DMS 273 (cell line): ENCODE data around the gene PPT1.
A peak's percentile ranks its signal among the peaks of the same experiment; 100 is the strongest.
"Not testable (repeated sequence)": the region's sequence is repeated elsewhere in the genome, so short reads cannot be mapped to it uniquely, and the experiment has no call there.

ENCODE experiments used
- DNase-seq: peaks from one replicate; lab custom pipeline; 2025; ENCODE audit not compliant: unreplicated experiment; lab: John Stamatoyannopoulos, UW

The PPT1 gene

GRCh38 chr1:40057310-40058030 is 39.6 kb downstream of the PPT1 start:
- no peak for DNase-seq

DNA sequence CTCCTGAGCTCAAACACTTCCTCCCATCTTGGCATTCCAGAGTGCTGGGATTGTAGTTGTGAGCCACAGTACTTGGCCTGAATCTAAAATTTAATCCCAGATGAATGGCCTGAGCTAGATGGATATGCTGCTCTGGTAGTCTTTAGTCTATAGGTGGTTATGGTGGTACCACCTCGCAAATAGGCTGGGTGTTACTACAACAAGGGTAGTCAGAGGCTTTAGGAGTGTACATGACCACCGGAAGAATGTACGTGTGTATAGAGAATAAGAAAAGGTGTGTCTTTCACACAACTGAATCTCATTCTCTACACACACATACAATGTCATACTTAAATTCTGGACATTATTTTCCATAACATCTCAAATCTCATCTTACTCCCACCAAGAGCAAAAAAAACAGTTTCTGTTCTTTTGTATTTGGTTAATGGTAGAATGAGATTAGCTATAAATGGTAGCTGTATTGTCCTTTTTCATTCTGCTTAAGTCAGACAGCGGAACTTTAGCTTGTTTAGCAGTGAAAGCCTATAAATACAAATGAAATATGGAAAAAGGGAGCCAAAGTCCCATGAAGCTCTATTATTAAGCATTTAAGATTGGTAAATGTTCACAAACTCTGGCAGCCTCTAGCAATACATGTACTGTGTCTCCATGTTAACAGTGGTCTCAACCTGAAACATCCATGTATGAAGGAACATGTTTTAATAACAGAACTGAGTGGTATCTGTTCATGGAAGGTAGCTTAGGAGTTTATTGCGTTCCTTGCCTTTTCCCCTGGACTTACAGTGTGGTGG is 40.3 kb downstream of the PPT1 start:
- no peak for DNase-seq

GRCh38 chr1:40053138-40053887 is 43.7 kb downstream of the PPT1 start:
- peak; percentile 89 for DNase-seq

- no peak for DNase-seq
Observed at GRCh38 chr1:40050863-40051262, 46.2 kb downstream of the PPT1 start.

GRCh38 chr1:40049725-40050124 is 47.3 kb downstream of the PPT1 start:
- no peak for DNase-seq

DNA sequence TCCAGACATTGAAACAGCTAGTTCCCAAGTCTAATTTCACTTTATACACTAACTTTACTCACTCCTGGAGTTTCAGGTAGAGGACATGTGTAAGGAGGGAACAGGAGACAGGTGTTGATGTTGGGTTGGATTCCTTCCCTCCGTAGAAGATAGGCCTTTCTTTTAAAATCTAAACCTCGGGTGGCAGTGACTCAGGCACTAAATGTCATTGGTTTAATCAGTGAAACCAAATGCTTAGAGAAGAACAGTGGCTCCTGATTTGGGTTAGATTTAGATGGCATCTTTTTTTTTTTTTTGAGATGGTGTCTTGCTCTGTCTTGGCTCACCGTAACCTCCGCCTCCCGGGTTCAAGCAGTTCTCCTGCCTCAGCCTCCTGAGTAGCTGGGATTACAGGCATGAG is 49.3 kb downstream of the PPT1 start:
- DNase-seq, result no peak

DNA sequence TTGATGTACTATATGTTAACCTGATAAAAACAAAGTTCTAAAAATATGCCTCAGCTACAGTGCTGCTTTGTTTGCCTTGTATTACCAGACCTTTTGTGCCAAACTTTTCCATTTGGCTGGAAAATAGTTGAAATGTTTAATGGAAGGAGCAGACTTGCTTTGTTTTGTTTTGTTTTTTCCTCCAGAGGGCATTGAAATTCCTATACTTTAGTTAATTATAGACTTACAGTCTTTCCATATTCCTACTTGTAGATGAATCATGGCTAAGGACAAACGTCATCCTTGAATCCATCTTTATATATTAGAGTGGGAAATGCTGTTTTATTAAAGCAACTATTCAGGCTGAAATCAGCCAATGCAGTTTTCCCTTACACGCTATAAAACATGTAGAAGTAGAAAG is 49.8 kb downstream of the PPT1 start:
- DNase-seq, result no peak

DNA sequence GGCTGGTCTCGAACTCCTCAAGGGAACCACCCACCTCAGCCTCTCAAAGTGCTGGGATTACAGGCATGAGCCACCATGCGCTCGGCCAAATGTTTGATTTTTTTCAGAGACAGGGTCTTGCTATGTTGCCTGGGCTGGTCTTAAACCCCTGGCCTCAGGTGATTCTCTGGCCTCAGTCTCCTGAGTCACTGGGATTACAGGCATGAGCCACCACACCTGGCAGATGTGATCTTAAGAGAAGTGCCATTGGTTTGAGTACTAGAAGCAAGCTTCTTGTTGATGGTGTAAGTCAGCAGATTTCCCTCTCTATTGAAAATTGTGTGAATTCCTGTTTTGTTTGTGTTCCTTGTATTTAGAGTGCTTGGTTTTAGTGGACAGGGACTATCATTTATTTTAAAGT is 51.3 kb downstream of the PPT1 start:
- no peak for DNase-seq

DNA sequence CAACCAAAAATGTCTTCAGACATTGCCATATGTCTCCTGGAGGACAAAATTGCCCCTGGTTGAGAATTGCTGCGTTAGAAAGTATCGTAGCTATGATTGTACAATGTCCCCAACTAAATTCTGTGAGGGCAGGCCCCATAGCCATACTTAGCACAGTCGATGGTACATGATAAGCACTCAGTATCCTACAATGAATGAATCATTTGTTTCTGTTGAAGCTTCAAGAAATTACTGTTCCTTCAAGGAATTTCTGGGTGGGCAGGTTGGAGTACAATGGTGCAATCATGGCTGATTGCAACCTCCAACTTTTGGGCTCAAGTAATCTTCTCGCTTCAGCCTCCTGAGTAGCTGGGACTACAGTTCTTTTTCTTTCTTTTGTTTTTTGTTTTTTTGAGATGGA is 51.9 kb downstream of the PPT1 start:
- DNase-seq, result no peak

DNA sequence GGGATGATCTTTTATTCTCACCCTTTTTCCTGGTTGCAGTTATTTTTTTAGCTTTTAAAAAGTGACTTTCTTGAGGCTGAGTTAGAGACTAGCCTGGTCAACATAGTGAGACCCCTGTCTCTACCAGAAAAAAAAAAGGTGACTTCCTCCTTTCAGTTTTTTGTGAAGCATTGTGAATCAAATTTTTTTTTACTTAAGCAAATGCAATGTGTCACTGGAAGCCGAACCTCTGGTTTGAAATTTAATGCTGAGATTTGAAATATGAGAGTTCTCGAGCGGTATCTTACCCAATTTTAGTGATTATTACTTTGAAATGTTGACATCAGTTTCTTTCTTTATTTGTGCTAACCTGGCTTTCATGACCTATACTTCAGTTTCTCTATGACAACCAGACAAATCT is 52.9 kb downstream of the PPT1 start:
- no peak for DNase-seq

DNA sequence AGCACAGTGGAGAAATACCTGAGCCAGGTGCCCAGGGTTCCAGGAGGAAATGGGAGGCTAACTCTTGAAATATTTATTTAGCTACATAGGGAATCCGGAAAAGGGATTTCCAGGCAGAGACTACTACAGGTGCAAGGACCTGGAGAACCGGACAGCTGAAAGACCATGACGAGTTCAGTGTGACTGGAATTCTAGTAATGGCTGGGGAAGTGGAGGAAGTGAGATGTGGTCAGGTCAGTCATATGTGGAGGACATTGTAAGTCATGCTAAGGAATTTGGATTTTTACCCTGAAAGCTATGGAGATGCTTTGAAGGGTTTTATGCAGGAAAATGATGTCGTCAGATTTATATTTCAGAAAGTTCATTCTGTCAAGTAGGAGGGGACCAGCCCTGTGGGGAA is 54.7 kb downstream of the PPT1 start:
- no peak for DNase-seq

DNA sequence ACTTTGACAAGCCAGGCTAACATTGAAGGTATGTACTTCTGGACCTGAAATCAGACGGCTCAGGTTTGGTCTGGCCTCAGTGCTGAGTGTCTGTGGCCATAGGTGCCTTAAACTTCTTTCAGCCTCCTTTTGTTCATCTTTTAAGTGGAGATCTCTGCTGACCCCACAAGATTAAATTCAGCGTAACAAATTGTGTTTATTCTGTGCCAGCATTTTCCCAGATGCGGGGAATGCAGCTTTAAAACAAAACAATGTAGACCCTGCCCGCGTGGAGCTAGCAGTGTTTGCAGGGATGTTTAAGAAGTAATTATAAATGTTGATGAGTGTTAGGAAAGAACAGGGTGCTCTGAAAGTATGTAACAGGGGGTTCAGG is 55.6 kb downstream of the PPT1 start:
- no peak for DNase-seq

DNA sequence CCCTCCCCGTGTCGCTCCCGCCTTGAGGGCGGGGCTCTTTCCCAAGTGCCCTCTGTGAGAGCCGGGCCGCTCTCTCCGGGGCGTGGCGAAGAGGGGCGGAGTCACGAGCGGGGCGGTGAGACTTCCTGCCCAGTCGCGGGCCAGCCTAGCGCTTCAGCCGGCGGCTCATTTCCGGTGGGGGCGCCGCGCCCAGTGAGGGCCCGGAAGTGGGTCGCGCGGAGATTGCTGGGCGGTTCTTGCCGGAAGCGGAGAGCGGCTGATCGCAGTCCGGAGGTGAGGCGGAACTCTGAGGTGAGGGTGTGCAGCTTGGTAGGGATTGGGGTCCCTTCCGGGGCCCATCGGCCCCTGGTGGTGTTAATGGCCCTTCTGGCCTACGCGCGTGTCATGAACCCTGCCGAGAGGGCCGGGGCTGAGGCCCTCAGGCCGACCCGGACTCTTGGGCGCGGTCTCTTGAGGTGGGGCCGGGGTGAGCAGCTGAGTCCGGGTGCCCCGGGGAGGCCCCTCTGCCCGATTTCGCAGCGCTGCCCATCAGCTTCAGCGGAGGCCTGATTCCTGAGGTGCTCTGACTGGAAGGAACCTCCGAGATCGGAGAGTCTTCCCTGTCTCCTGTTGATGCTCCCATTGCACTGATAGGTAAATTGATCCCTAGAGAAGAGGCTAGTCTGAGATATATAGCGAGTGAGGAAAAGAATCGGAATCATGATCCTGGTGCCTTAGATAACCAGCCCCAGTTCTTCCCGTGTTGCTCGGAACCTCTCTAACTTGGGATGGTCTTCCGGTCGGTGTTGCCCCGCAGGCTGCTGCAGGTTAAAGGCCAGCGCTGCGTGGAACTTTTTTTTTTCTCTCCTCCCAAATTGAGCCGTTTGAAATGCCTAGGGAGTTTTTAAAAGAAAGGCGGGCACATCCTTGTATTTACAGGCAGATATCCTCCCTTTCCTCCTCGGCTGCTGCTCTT is 56.3 kb downstream of the PPT1 start, which contains the start of gene CAP1:
Gene CAP1 (plus strand): TSS at position 219 of the 955 bp plus-strand sequence. CDS start 18,618 bp downstream, outside the sequence.
- DNase-seq, result peak; percentile 100

- peak; percentile 100 for DNase-seq
Observed at GRCh38 chr1:40039757-40040510, 57.1 kb downstream of the PPT1 start.

DNA sequence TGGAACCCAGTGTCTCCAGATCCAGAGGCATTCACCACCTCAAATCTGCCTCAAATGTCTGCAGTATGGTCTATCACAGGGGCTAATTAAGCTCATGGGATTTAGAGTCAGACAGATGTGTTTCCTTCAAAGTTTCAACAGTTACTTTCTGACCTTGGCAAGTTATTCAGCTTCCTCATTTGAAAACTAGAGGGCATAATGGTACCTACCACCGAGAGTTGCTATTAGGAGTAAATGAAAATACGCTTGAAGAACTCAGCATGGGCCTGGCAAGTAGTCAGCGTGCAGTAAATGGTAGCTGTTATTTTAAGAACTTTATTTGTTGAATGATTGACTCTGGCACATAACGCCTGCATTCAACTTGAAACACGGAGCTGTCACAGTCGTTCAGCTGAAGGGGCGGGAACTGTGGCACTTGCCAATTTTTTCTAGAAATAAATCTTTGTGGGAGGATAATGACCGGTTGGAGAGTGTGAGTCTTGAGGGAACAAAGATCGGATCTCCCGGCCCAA is 57.8 kb downstream of the PPT1 start:
- DNase-seq, result peak; percentile 100

- no peak for DNase-seq
Observed at GRCh38 chr1:40038697-40039096, 58.4 kb downstream of the PPT1 start.

GRCh38 chr1:40037254-40037653 is 59.8 kb downstream of the PPT1 start:
- DNase-seq, result not testable (repeated sequence)

DNA sequence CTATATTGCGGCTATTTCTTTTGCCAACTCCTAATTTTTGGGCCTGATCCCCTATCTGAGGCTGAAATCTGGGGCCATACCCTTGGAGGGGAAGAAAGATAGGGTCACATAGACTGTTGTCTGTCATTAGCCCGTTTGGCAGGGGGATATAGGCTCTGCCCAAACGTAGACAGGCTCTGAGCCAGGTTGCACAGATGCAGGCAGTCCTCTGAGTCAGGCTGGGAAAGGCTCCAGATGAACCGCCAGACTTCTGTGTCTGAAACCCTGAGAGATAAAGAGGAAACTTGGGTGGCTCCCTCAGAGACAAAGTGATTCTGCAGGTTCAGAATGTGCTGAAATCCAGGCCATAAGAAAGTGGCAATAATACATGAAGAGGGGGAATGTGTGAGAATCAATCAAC is 60.5 kb downstream of the PPT1 start:
- DNase-seq, result peak; percentile 100

- peak; percentile 85 for DNase-seq
Observed at GRCh38 chr1:40034869-40035268, 62.2 kb downstream of the PPT1 start.
